HUES48 (cell line): ENCODE measurements around the gene CERS3.
"Not testable (repeated sequence)": the region's sequence is repeated elsewhere in the genome, so short reads cannot be mapped to it uniquely, and the experiment has no call there.

Experiments
- H3K27ac ChIP-seq: one replicate; pipeline ENCODE4 v1.7.0; 2013; ENCODE audit warnings: low read depth, low read length, inconsistent platforms
- H3K27me3 ChIP-seq: 2 replicates; pipeline ENCODE4 v1.6.1; 2013; ENCODE audit warnings: mild to moderate bottlenecking, low read length; ENCODE audit not compliant: control insufficient read depth, insufficient read depth
- H3K36me3 ChIP-seq: 2 replicates; pipeline ENCODE4 v1.6.1; 2013; ENCODE audit warnings: low read length; ENCODE audit not compliant: control insufficient read depth, insufficient read depth
- H3K4me1 ChIP-seq: 2 replicates; pipeline ENCODE4 v1.6.1; 2013; ENCODE audit warnings: mild to moderate bottlenecking, low read length; ENCODE audit not compliant: control insufficient read depth, insufficient read depth
- H3K4me3 ChIP-seq: 2 replicates; pipeline ENCODE4 v1.5.1; 2013; ENCODE audit warnings: mild to moderate bottlenecking, low read depth, low read length
- H3K9ac ChIP-seq: 2 replicates; pipeline ENCODE4 v1.6.1; 2013; ENCODE audit warnings: mild to moderate bottlenecking, low read depth, low read length, moderate library complexity
- H3K9me3 ChIP-seq: 2 replicates; pipeline ENCODE4 v1.6.1; 2013; ENCODE audit warnings: low read length; ENCODE audit not compliant: control insufficient read depth, insufficient read depth

The CERS3 gene

GRCh38 chr15:100466073-100466472, 62.7 kb downstream of the CERS3 start:
- Histone ChIP-seq H3K4me3 (no peak overlapping the region), H3K9me3 (no peaks in the 10 kb centered on the region), H3K4me1 (peaks cover 5% of the 10 kb centered on the region; the same call in 1 of the 2 replicates), H3K36me3 (no peaks in the 10 kb centered on the region), H3K9ac (no peak overlapping the region), H3K27me3 (no peaks in the 10 kb centered on the region), H3K27ac (no peak overlapping the region)

GRCh38 chr15:100464888-100465287, 63.9 kb downstream of the CERS3 start:
- Histone ChIP-seq H3K27me3 (no peaks in the 10 kb centered on the region), H3K4me3 (no peak overlapping the region), H3K4me1 (peaks cover 11% of the 10 kb centered on the region; the same call in 1 of the 2 replicates), H3K36me3 (no peaks in the 10 kb centered on the region), H3K27ac (no peak overlapping the region), H3K9me3 (peaks cover 5% of the 10 kb centered on the region), H3K9ac (no peak overlapping the region)

DNA sequence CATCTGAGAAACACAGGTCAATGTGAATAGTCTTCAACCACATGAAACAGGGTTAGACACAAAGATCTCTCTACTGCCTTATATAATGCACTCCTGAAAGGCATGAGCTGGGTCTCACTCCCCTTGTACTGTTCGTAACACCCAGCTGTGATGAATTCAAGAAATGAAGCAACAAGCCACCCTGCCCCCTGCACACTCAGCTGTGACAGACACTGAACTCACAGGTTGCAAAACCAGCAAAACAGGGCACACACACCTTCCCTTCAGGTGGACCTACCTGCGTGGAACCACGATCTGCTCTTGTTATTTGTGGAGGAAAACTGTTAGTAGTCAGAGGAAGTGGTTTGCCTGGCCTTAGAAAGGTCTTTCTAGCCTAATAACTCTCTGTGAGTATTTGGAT, 64.5 kb downstream of the CERS3 start:
- peaks cover 11% of the 10 kb centered on the region; the same call in 1 of the 2 replicates for H3K4me1 ChIP-seq
- H3K9me3 ChIP-seq: peaks cover 8% of the 10 kb centered on the region
- H3K27ac ChIP-seq: no peak overlapping the region
- H3K4me3 ChIP-seq: no peak overlapping the region
- H3K9ac ChIP-seq: no peak overlapping the region
- H3K36me3 ChIP-seq: no peaks in the 10 kb centered on the region
- no peaks in the 10 kb centered on the region for H3K27me3 ChIP-seq

DNA sequence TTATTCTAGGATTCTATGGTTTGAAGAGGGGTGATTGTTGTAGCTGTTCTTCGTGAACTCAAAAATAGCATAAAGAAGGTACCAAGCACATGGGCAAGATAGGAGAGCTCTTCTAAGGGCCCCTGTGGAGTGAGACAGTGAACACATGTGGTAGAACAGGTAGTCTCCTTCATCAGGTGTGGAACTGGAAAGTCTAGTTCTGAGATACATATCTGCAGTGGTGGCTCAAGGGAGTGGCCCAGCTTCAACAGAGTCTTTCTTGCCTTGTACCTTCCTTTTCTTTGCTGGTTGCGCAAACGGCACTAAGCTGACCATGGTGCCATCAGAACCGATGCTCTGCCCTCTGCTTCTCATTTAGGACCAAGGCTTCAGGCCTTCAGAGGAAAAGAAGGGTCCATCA, 65.2 kb downstream of the CERS3 start:
- peaks cover 9% of the 10 kb centered on the region for H3K9me3 ChIP-seq
- no peak overlapping the region for H3K9ac ChIP-seq
- no peak overlapping the region for H3K4me3 ChIP-seq
- H3K27me3 ChIP-seq: no peaks in the 10 kb centered on the region
- no peaks in the 10 kb centered on the region for H3K36me3 ChIP-seq
- no peak overlapping the region for H3K27ac ChIP-seq
- H3K4me1 ChIP-seq: peaks cover 11% of the 10 kb centered on the region; the same call in 1 of the 2 replicates

GRCh38 chr15:100461049-100461448, 67.7 kb downstream of the CERS3 start:
- Histone ChIP-seq H3K9ac (no peak overlapping the region), H3K27me3 (no peaks in the 10 kb centered on the region), H3K4me1 (peaks cover 11% of the 10 kb centered on the region; the same call in 1 of the 2 replicates), H3K4me3 (peak overlapping the region; percentile 20), H3K36me3 (no peaks in the 10 kb centered on the region), H3K27ac (peak overlapping the region; percentile 39), H3K9me3 (peaks cover 24% of the 10 kb centered on the region)

DNA sequence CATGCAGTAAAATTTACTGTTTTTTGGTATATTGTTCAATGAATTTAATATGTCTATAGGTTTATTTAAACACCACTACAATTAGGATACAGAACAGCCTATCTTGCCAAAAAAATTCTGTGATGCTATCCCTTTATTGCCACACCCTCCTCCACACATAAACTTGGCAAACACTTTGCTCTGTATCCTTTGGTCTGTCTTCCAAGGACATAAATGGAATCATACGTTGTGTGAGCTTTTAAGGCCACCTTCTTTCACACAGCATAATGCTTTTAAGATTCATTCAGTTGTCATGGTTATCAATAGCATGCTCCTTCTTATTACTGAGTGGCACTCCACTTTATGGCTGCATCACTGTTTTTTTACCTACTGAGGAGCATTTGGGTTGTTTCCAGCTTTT, 71.5 kb downstream of the CERS3 start:
- no peak overlapping the region for H3K27ac ChIP-seq
- no peak overlapping the region for H3K4me3 ChIP-seq
- no peaks in the 10 kb centered on the region for H3K27me3 ChIP-seq
- no peak overlapping the region for H3K9ac ChIP-seq
- H3K9me3 ChIP-seq: peaks cover 41% of the 10 kb centered on the region
- H3K4me1 ChIP-seq: peaks cover 11% of the 10 kb centered on the region; the same call in 1 of the 2 replicates
- H3K36me3 ChIP-seq: no peaks in the 10 kb centered on the region

- Histone ChIP-seq H3K9ac (no peak overlapping the region), H3K27me3 (no peaks in the 10 kb centered on the region), H3K36me3 (no peaks in the 10 kb centered on the region), H3K27ac (no peak overlapping the region), H3K4me3 (no peak overlapping the region), H3K9me3 (peaks cover 49% of the 10 kb centered on the region), H3K4me1 (no peaks in the 10 kb centered on the region)
These were observed 74.6 kb downstream of the CERS3 start for GRCh38 chr15:100454148-100454547.

- H3K27ac ChIP-seq: no peak overlapping the region
These were observed 80.3 kb downstream of the CERS3 start for GRCh38 chr15:100448481-100448880.

GRCh38 chr15:100441063-100441462, 87.7 kb downstream of the CERS3 start:
- H3K27me3 ChIP-seq, H3K36me3 ChIP-seq, H3K9ac ChIP-seq, H3K27ac ChIP-seq, H3K4me3 ChIP-seq, H3K4me1 ChIP-seq: not testable (repeated sequence)
- H3K9me3 ChIP-seq: peaks cover 14% of the 10 kb centered on the region; the same call in 1 of the 2 replicates

More at GRCh38 chr15:100448481-100448880, 80.3 kb downstream of the CERS3 start:
- no peaks in the 10 kb centered on the region for H3K4me1 ChIP-seq
- peaks cover 21% of the 10 kb centered on the region for H3K9me3 ChIP-seq
- H3K4me3 ChIP-seq: no peak overlapping the region
- no peak overlapping the region for H3K9ac ChIP-seq
- H3K27me3 ChIP-seq: no peaks in the 10 kb centered on the region
- H3K36me3 ChIP-seq: no peaks in the 10 kb centered on the region

GRCh38 chr15:100439514-100439913, 89.2 kb downstream of the CERS3 start:
- H3K4me3 ChIP-seq: no peak overlapping the region

GRCh38 chr15:100438570-100438969, 90.2 kb downstream of the CERS3 start:
- Histone ChIP-seq H3K9ac (no peak overlapping the region), H3K4me1 (no peaks in the 10 kb centered on the region), H3K4me3 (no peak overlapping the region), H3K27ac (no peak overlapping the region), H3K36me3 (no peaks in the 10 kb centered on the region), H3K27me3 (no peaks in the 10 kb centered on the region), H3K9me3 (peaks cover 14% of the 10 kb centered on the region; the same call in 1 of the 2 replicates)

More at GRCh38 chr15:100439514-100439913, 89.2 kb downstream of the CERS3 start:
- Histone ChIP-seq H3K4me1 (no peaks in the 10 kb centered on the region), H3K9me3 (peaks cover 14% of the 10 kb centered on the region; the same call in 1 of the 2 replicates), H3K27ac (peak overlapping the region; percentile 54), H3K36me3 (no peaks in the 10 kb centered on the region), H3K9ac (no peak overlapping the region), H3K27me3 (no peaks in the 10 kb centered on the region)
